Measurements from ENCODE around the gene CBY1. TPM values are rescaled to one million over a fixed set of nuclear protein-coding genes. Genes with fewer than 3 reads are reported as not detected.
A peak's percentile ranks its signal among the peaks of the same experiment; 100 is the strongest.

CBY1 gene
- total and polyA plus RNA-seq, 12 donors: 23.8 to 96.0 (median 46.9) TPM

DNA sequence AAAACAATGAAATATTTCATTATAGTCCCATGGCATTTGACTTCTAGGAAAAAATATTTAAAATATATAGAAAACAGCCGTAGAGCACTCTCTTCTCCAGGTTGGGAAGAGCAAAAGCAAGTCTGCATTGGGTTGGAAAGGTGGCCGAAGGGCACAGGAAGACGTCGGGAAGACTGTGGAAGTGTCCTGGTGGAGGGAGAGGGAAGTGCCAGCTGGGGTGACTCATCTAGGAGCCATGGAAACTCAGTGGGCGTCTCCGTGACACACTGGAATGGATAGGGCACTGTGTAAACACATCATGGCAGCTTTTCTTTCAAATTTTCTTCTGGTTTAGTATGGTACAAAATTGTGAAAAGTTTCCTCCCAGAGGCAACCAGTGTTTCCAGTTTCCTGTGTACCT is 62.0 kb downstream of the CBY1 start:
- WGBS, 4 donors: 17 to 27% (median 22%) methylated on average over 6 of the region's 6 CpGs
- TF ChIP-seq, protein P1, sequence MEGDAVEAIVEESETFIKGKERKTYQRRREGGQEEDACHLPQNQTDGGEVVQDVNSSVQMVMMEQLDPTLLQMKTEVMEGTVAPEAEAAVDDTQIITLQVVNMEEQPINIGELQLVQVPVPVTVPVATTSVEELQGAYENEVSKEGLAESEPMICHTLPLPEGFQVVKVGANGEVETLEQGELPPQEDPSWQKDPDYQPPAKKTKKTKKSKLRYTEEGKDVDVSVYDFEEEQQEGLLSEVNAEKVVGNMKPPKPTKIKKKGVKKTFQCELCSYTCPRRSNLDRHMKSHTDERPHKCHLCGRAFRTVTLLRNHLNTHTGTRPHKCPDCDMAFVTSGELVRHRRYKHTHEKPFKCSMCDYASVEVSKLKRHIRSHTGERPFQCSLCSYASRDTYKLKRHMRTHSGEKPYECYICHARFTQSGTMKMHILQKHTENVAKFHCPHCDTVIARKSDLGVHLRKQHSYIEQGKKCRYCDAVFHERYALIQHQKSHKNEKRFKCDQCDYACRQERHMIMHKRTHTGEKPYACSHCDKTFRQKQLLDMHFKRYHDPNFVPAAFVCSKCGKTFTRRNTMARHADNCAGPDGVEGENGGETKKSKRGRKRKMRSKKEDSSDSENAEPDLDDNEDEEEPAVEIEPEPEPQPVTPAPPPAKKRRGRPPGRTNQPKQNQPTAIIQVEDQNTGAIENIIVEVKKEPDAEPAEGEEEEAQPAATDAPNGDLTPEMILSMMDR (IDR thresholded peaks at IDR 0.05): peak; percentile 66 to 86 (median 76)
- no peak for TF ChIP-seq POLR2A (IDR thresholded peaks at IDR 0.05)
- peak overlapping the region in 2 of 5 donors; percentile 35 to 41 for H3K27ac ChIP-seq
- H3K4me1 ChIP-seq (replicated peaks in 1 of 2): peaks cover 0 to 18% of the 10 kb centered on the region in 2 donors
- H3K36me3 ChIP-seq (replicated peaks in 1 of 2): peaks cover 0 to 51% of the 10 kb centered on the region in 2 donors
- no peaks in the 10 kb centered on the region for H3K27me3 ChIP-seq
- peak; percentile 81 to 93 (median 88) for DNase-seq
- H3K4me3 ChIP-seq: no peak overlapping the region
- intact Hi-C loops (cut with DNase I): no loop called here
- H3K9me3 ChIP-seq (replicated peaks in 1 of 3): no peaks in the 10 kb centered on the region

DNA sequence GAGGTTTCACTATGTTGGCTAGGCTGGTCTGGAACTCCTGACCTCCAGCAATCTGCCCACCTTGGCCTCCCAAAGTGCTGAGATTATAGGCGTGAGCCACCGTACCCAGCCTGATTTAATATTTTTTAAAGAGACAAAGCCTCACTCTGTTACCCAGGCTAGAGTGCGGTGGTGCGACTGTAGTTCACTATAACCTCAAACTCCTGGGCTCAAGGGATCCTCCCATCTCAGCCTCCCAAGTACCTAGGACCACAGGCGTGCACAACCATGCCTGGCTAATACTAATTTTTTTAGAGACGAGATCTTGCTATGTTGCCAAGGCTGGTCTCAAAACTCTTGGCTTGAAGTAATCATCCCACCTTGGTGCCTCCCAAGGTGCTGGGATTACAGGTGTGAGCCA is 62.8 kb downstream of the CBY1 start:
- DNase-seq: peak in 1 of 7 donors; percentile 7
- Histone ChIP-seq H3K27me3 (no peaks in the 10 kb centered on the region), H3K4me1 (replicated peaks in 1 of 2) (peaks cover 0 to 18% of the 10 kb centered on the region in 2 donors), H3K4me3 (no peak overlapping the region), H3K9me3 (replicated peaks in 1 of 3) (no peaks in the 10 kb centered on the region), H3K36me3 (replicated peaks in 1 of 2) (peaks cover 0 to 59% of the 10 kb centered on the region in 2 donors), H3K27ac (peak overlapping the region in 1 of 5 donors; percentile 35)
- intact Hi-C loops (cut with DNase I): no loop called here
- 75 to 95% (median 82%) methylated on average over 4 to 6 of the region's 6 CpGs for WGBS, 4 donors
- no peak for TF ChIP-seq POLR2A (IDR thresholded peaks at IDR 0.05)
- TF ChIP-seq, protein P1 (IDR thresholded peaks at IDR 0.05): no peak

DNA sequence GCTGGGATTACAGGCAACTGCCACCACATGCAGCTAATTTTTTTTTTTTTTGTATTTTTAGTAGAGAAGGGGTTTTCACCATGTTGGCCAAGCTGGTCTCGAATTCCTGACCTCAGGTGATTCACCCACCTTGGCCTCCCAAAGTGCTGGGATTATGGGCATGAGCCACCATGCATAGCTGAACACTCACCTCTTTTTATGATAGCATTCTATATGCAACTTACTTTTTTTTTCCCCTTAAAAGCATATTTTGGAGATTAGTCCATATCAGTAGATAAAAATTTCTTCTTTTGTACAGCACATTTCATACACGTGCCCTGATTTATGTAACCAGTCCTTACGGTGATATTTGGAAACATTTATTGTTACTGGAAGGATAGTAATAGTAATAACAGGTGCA is 63.9 kb downstream of the CBY1 start:
- TF ChIP-seq, protein P1 (IDR thresholded peaks at IDR 0.05): no peak
- TF ChIP-seq POLR2A (IDR thresholded peaks at IDR 0.05): no peak
- no peaks in the 10 kb centered on the region for H3K9me3 ChIP-seq (replicated peaks in 1 of 3)
- H3K27ac ChIP-seq: no peak overlapping the region
- intact Hi-C loops (cut with DNase I): no loop called here
- no peak for DNase-seq
- no peak overlapping the region for H3K4me3 ChIP-seq
- H3K27me3 ChIP-seq: no peaks in the 10 kb centered on the region
- peaks cover 0 to 71% of the 10 kb centered on the region in 2 donors for H3K36me3 ChIP-seq (replicated peaks in 1 of 2)
- peaks cover 0 to 12% of the 10 kb centered on the region in 2 donors for H3K4me1 ChIP-seq (replicated peaks in 1 of 2)
- WGBS, 4 donors: 88 to 91% (median 91%) methylated on average over 3 of the region's 3 CpGs

DNA sequence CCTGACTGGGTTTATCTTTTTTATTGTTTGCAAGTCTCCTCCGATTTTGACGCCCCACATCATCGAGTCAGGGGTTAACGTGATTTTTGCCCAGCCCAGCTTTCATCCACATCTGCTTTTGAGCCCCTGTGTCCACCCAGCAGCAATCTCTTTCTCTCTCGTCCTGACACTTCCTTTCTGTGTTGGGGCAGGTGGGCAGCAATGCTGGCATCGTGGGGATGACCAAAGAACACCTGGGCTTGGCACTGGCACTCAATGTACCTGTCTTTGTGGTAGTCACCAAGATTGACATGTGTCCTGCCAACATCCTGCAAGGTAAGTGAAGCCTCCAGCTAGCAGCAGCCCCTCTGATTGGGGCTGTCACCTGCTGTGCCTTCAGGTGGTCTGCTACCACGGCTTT is 65.1 kb downstream of the CBY1 start:
- Histone ChIP-seq H3K4me1 (replicated peaks in 1 of 2) (peaks cover 0 to 10% of the 10 kb centered on the region in 2 donors), H3K4me3 (no peak overlapping the region), H3K36me3 (replicated peaks in 1 of 2) (peaks cover 0 to 74% of the 10 kb centered on the region in 2 donors), H3K9me3 (replicated peaks in 1 of 3) (no peaks in the 10 kb centered on the region), H3K27ac (no peak overlapping the region), H3K27me3 (no peaks in the 10 kb centered on the region)
- no peak for TF ChIP-seq POLR2A (IDR thresholded peaks at IDR 0.05)
- TF ChIP-seq, protein P1 (IDR thresholded peaks at IDR 0.05): no peak
- DNase-seq: peak in 1 of 7 donors; percentile 8
- intact Hi-C loops (cut with DNase I): no loop called here
- 88 to 91% (median 90%) methylated on average over 7 of the region's 7 CpGs for WGBS, 4 donors

Other genes with a start within 250 kb of the CBY1 start
- gene KCNJ4, start 201.4 kb upstream of the CBY1 start, total RNA-seq: under 1 TPM in 4 of 9 donors, not detected in 5; 0.20 to 0.38 (median 0.31) TPM
- under 1 TPM; 0.07 to 0.56 (median 0.27) TPM for gene KCNJ4, start 201.4 kb upstream of the CBY1 start, polyA plus RNA-seq
- 10 to 100 TPM in 3 of 9 donors, 1 to 10 TPM in 6; 3.7 to 18.0 (median 7.2) TPM for gene KDELR3, start 188.5 kb upstream of the CBY1 start, total RNA-seq
- gene KDELR3, start 188.5 kb upstream of the CBY1 start, polyA plus RNA-seq: 10 to 100 TPM in 2 of 3 donors, 1 to 10 TPM in 1; 8.0 to 11.0 (median 10.2) TPM
- 100 to 1,000 TPM; 218 to 668 (median 453) TPM for gene DDX17, start 150.3 kb upstream of the CBY1 start, total RNA-seq
- 100 to 1,000 TPM; 184 to 342 (median 203) TPM for gene DDX17, start 150.3 kb upstream of the CBY1 start, polyA plus RNA-seq
- 10 to 100 TPM in 1 of 9 donors, 1 to 10 TPM in 1, under 1 TPM in 5, not detected in 2; 0.11 to 28.9 (median 0.83) TPM for gene DMC1, start 86.5 kb upstream of the CBY1 start, total RNA-seq
- under 1 TPM; 0.08 to 0.22 (median 0.13) TPM for gene DMC1, start 86.5 kb upstream of the CBY1 start, polyA plus RNA-seq
- 1 to 10 TPM in 3 of 9 donors, under 1 TPM in 6; 0.43 to 2.3 (median 0.83) TPM for gene FAM227A, start 246 bp upstream of the CBY1 start, total RNA-seq
- 1 to 10 TPM in 2 of 3 donors, under 1 TPM in 1; 0.55 to 7.3 (median 1.2) TPM for gene FAM227A, start 246 bp upstream of the CBY1 start, polyA plus RNA-seq
- gene TOMM22, start 25.3 kb downstream of the CBY1 start, total RNA-seq: 10 to 100 TPM; 20.8 to 82.2 (median 63.0) TPM
- 10 to 100 TPM; 16.9 to 86.3 (median 18.3) TPM for gene TOMM22, start 25.3 kb downstream of the CBY1 start, polyA plus RNA-seq
- gene JOSD1, start 44.3 kb downstream of the CBY1 start, total RNA-seq: 10 to 100 TPM; 30.5 to 93.4 (median 46.1) TPM
- gene JOSD1, start 44.3 kb downstream of the CBY1 start, polyA plus RNA-seq: 10 to 100 TPM; 14.3 to 27.2 (median 18.1) TPM
- gene GTPBP1, start 49.3 kb downstream of the CBY1 start, total RNA-seq: 10 to 100 TPM; 21.0 to 56.9 (median 42.3) TPM
- 10 to 100 TPM; 14.0 to 33.7 (median 31.9) TPM for gene GTPBP1, start 49.3 kb downstream of the CBY1 start, polyA plus RNA-seq
- gene SUN2, start 99.4 kb downstream of the CBY1 start, total RNA-seq: 100 to 1,000 TPM in 4 of 9 donors, 10 to 100 TPM in 5; 22.4 to 196 (median 98.4) TPM
- 10 to 100 TPM; 13.0 to 35.9 (median 21.8) TPM for gene SUN2, start 99.4 kb downstream of the CBY1 start, polyA plus RNA-seq
- gene DNAL4, start 137.5 kb downstream of the CBY1 start, total RNA-seq: 10 to 100 TPM; 12.9 to 29.8 (median 21.1) TPM
- gene DNAL4, start 137.5 kb downstream of the CBY1 start, polyA plus RNA-seq: 10 to 100 TPM; 11.8 to 19.7 (median 14.7) TPM
- gene NPTXR, start 187.4 kb downstream of the CBY1 start, total RNA-seq: 10 to 100 TPM in 7 of 9 donors, 1 to 10 TPM in 2; 1.2 to 26.9 (median 13.0) TPM
- gene NPTXR, start 187.4 kb downstream of the CBY1 start, polyA plus RNA-seq: 1 to 10 TPM; 3.4 to 4.7 (median 4.4) TPM
- gene CBX6, start 215.6 kb downstream of the CBY1 start, total RNA-seq: 100 to 1,000 TPM in 1 of 9 donors, 10 to 100 TPM in 8; 48.0 to 151 (median 78.1) TPM
- gene CBX6, start 215.6 kb downstream of the CBY1 start, polyA plus RNA-seq: 10 to 100 TPM; 21.0 to 87.3 (median 38.8) TPM